ENCODE measurements around the gene CCDC6. TPM values are rescaled to one million over a fixed set of nuclear protein-coding genes. Genes with fewer than 3 reads are reported as not detected.

CCDC6 gene
- total RNA-seq, 2 donors from 2014 or later: 65.8 to 91.0 TPM

DNA sequence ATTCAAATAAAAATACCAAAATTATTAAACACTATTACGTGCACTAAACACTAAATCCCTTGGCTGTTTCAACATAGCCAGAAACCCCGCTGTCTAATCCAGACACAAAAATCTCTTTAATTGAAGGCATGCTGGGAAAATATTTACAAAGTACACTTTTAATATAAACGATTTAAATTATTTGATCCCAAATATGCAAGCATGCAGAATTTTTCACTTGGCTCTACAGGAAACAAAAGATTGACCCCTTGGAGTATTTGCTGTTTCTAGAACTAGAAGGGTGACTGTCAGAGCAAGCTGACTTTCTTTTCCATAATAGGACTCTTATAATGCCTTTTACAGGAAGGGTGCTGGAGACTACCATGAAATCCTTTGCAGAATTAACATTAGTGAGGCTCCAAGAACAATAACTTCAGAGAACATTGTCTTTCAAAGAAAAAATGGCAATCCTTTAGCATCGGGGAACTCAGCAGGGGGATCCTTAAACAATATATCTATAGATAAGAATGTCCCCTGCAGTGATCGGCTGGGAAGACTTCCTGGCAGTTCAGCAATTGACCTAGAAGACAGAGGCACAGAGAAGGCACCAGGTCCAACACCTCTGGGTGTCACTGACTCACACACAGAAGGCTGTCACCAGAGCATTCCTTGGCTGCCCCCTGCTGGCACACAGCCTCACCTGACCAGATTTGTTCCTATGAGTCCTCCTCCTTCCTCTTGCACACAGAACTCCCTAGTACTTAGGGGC lies 97.3 kb downstream of the CCDC6 start:
- DNase-seq: peak; percentile 90
- Histone ChIP-seq H3K36me3 (peaks cover 12% of the 10 kb centered on the region), H3K27me3 (no peaks in the 10 kb centered on the region), H3K9me3 (no peaks in the 10 kb centered on the region), H3K4me1 (no peaks in the 10 kb centered on the region), H3K4me3 (no peak overlapping the region), H3K9ac (ENCODE audit: low read depth in 2 of 2, low read length in 2 of 2) (no peak overlapping the region), H3K27ac (no peak overlapping the region)
- intact Hi-C loops (cut with DNase I): loop anchor here (5.0 kb wide), 1 partner anchor 182 kb away; no protein-coding TSS in a partner anchor
- TF ChIP-seq, protein P1, sequence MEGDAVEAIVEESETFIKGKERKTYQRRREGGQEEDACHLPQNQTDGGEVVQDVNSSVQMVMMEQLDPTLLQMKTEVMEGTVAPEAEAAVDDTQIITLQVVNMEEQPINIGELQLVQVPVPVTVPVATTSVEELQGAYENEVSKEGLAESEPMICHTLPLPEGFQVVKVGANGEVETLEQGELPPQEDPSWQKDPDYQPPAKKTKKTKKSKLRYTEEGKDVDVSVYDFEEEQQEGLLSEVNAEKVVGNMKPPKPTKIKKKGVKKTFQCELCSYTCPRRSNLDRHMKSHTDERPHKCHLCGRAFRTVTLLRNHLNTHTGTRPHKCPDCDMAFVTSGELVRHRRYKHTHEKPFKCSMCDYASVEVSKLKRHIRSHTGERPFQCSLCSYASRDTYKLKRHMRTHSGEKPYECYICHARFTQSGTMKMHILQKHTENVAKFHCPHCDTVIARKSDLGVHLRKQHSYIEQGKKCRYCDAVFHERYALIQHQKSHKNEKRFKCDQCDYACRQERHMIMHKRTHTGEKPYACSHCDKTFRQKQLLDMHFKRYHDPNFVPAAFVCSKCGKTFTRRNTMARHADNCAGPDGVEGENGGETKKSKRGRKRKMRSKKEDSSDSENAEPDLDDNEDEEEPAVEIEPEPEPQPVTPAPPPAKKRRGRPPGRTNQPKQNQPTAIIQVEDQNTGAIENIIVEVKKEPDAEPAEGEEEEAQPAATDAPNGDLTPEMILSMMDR (IDR thresholded peaks at IDR 0.05): peak; percentile 78

DNA sequence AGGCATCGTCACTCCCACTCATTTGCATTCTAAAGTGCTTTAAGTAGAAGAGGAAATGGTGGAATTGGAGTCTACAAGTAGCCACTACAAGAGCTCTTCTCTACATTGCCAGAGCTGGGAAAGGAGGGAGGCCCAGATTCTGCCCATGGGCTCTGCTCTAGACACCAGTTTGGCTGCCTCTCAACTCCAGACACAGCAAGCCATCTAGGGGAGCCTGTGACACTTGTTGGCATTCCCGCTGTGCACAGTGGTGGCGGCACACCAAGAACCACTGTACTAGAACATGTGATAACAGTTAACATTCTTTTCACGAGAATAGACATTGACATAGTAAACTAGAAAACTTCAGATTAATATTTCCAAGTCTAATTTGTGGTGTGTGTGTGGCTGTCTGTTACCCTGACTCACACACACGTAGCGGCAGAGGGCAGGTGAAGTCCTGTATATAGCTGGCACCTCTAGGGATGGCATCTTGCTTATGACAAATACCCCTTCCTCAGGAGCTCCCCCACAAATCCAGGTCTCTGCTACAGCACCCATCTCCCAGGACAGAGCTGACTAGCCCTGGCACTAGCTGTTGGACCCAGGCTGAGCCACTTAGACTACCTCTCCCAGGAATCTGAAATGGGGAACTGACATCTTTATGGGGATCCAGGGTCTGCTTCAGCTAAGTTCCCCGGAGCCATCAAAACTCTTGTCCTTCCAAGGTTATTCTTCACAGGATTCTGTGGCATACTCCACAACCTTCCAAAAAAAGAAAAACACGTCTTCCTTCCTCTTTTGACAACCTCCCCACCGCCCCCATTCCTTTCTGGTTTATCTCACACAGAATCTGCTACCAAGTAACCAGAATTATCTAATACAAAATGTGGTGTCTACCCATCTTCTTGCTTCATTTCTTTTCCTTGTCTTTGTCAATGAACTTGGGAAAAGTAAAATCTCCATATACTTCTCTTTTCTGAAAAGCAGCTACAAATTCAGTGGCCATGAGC lies 98.4 kb downstream of the CCDC6 start:
- TF ChIP-seq, protein P1 (IDR thresholded peaks at IDR 0.05): no peak
- H3K27me3 ChIP-seq: no peaks in the 10 kb centered on the region
- H3K27ac ChIP-seq: no peak overlapping the region
- no peaks in the 10 kb centered on the region for H3K4me1 ChIP-seq
- no peak for DNase-seq
- intact Hi-C loops (cut with DNase I): loop anchor here (5.0 kb wide), 1 partner anchor 181 kb away; no protein-coding TSS in a partner anchor
- no peak overlapping the region for H3K4me3 ChIP-seq
- H3K9ac ChIP-seq (ENCODE audit: low read depth in 2 of 2, low read length in 2 of 2): no peak overlapping the region
- no peaks in the 10 kb centered on the region for H3K9me3 ChIP-seq
- peaks cover 12% of the 10 kb centered on the region for H3K36me3 ChIP-seq

DNA sequence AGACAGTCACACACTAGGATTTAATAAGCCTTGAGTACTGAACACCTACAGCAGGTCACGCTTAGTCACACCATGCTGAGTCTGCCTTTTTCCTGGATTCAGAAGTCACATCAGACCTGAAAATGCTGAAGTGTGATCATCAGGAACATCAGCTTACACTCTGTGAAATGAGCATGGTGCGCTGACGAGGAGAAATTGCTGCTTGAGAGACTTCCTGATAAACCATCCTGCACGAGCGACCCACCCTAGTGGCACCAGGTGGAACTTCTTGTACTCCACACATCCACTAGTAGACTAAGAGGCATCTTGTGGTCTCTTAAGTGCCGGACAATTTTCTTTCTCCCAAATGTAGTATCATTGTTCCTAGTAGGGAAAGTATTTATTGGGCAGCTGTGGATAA lies 101.3 kb downstream of the CCDC6 start:
- Histone ChIP-seq H3K4me3 (no peak overlapping the region), H3K36me3 (peaks cover 20% of the 10 kb centered on the region), H3K27ac (no peak overlapping the region), H3K27me3 (no peaks in the 10 kb centered on the region), H3K9me3 (no peaks in the 10 kb centered on the region), H3K9ac (ENCODE audit: low read depth in 2 of 2, low read length in 2 of 2) (no peak overlapping the region), H3K4me1 (no peaks in the 10 kb centered on the region)
- TF ChIP-seq, protein P1 (IDR thresholded peaks at IDR 0.05): peak; percentile 42
- peak; percentile 79 for DNase-seq
- intact Hi-C loops (cut with DNase I): loop anchor here (5.0 kb wide), 1 partner anchor 178 kb away; no protein-coding TSS in a partner anchor

DNA sequence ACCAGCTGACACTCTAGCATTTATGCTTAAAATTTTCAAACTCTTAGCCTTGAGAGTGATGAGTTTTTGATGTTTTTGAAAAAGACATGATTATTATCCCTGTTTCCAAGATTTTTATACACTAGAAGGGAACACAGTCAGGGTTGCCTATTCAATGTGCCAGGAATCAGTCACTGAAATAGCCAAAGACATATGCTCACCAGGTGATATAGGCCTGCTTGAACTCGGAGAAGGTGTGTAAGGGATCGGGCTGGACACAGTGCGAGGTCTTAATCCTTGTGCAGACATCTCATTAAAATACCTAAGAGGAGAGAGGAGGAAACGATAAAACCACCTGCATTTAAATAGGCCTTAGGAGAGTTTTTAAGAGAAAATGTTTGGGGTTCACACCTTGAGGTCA lies 102.1 kb downstream of the CCDC6 start:
- H3K36me3 ChIP-seq: peaks cover 20% of the 10 kb centered on the region
- TF ChIP-seq, protein P1 (IDR thresholded peaks at IDR 0.05): no peak
- H3K27ac ChIP-seq: no peak overlapping the region
- no peaks in the 10 kb centered on the region for H3K9me3 ChIP-seq
- no peak overlapping the region for H3K9ac ChIP-seq (ENCODE audit: low read depth in 2 of 2, low read length in 2 of 2)
- no peaks in the 10 kb centered on the region for H3K27me3 ChIP-seq
- intact Hi-C loops (cut with DNase I): no loop called here
- H3K4me3 ChIP-seq: no peak overlapping the region
- H3K4me1 ChIP-seq: no peaks in the 10 kb centered on the region
- DNase-seq: no peak

- intact Hi-C loops (cut with DNase I): no loop called here
- peaks cover 20% of the 10 kb centered on the region for H3K36me3 ChIP-seq
Observed at GRCh38 chr10:59803714-59804113, 102.6 kb downstream of the CCDC6 start.

More at GRCh38 chr10:59803714-59804113, 102.6 kb downstream of the CCDC6 start:
- no peaks in the 10 kb centered on the region for H3K9me3 ChIP-seq
- TF ChIP-seq, protein P1 (IDR thresholded peaks at IDR 0.05): no peak
- no peak overlapping the region for H3K9ac ChIP-seq (ENCODE audit: low read depth in 2 of 2, low read length in 2 of 2)
- no peak overlapping the region for H3K27ac ChIP-seq
- no peak for DNase-seq
- no peaks in the 10 kb centered on the region for H3K27me3 ChIP-seq
- no peak overlapping the region for H3K4me3 ChIP-seq
- no peaks in the 10 kb centered on the region for H3K4me1 ChIP-seq

All from colonic mucosa (tissue), 4 donors.